PFSK-1 (cell line): Measurements from ENCODE around the gene ZDHHC14.

Source experiments
- FOXP2 ChIP-seq: optimal IDR thresholded peaks from 2 replicates; pipeline ENCODE3; 2011; ENCODE audit warnings: borderline replicate concordance, control low read depth, inconsistent platforms; ENCODE audit not compliant: insufficient read depth; ENCODE audit errors: extremely low read length, extremely low read depth
- POLR2AphosphoS5 ChIP-seq: IDR thresholded peaks from 2 replicates; pipeline ENCODE4 v1.6.1; 2012; ENCODE audit warnings: low read depth, mild to moderate bottlenecking, control low read depth, low read length, moderate library complexity
- REST ChIP-seq, 2 experiments: IDR thresholded peaks; 2 replicates each; pipeline versions ENCODE4 v1.6.1 to v1.8.0; 2011 to 2012; ENCODE audit warnings: low read depth in 2 of 2, low read length in 2 of 2, control low read depth in 1 of 2, inconsistent platforms in 1 of 2, mild to moderate bottlenecking in 1 of 2, moderate library complexity in 1 of 2; ENCODE audit not compliant: insufficient read depth in 1 of 2
- SIN3A ChIP-seq: IDR thresholded peaks from 2 replicates; pipeline ENCODE4 v1.6.1; 2012; ENCODE audit warnings: mild to moderate bottlenecking, low read length, moderate library complexity, borderline replicate concordance; ENCODE audit not compliant: insufficient read depth
- TAF1 ChIP-seq: IDR thresholded peaks from 2 replicates; pipeline ENCODE4 v1.6.1; 2012; ENCODE audit warnings: low read length, control low read depth, borderline replicate concordance; ENCODE audit not compliant: insufficient read depth

Gene ZDHHC14

GRCh38 chr6:157372501-157373280 is 8.3 kb upstream of the ZDHHC14 start:
- TF ChIP-seq FOXP2 = no peak
- no peak for TF ChIP-seq SIN3A
- TF ChIP-seq TAF1 = no peak
- no peak for TF ChIP-seq REST (IDR thresholded peaks at IDR 0.05; ENCODE audit: insufficient read depth in 1 of 2, low read depth in 2 of 2, low read length in 2 of 2)
- no peak for TF ChIP-seq POLR2AphosphoS5

GRCh38 chr6:157374889-157375443 is 6.0 kb upstream of the ZDHHC14 start:
- TF ChIP-seq POLR2AphosphoS5 (no peak), REST (IDR thresholded peaks at IDR 0.05; ENCODE audit: insufficient read depth in 1 of 2, low read depth in 2 of 2, low read length in 2 of 2) (no peak), SIN3A (no peak), TAF1 (no peak), FOXP2 (no peak)

GRCh38 chr6:157376241-157376640 is 4.7 kb upstream of the ZDHHC14 start:
- no peak for TF ChIP-seq FOXP2
- TF ChIP-seq POLR2AphosphoS5 = no peak
- TF ChIP-seq REST (IDR thresholded peaks at IDR 0.05; ENCODE audit: insufficient read depth in 1 of 2, low read depth in 2 of 2, low read length in 2 of 2) = no peak
- no peak for TF ChIP-seq TAF1
- TF ChIP-seq SIN3A = no peak

GRCh38 chr6:157376706-157377230 is 4.2 kb upstream of the ZDHHC14 start:
- no peak for TF ChIP-seq SIN3A
- no peak for TF ChIP-seq TAF1
- TF ChIP-seq REST (IDR thresholded peaks at IDR 0.05; ENCODE audit: insufficient read depth in 1 of 2, low read depth in 2 of 2, low read length in 2 of 2) = no peak
- TF ChIP-seq POLR2AphosphoS5 = no peak
- no peak for TF ChIP-seq FOXP2
